Muscle layer of colon (tissue), 2 donors: ENCODE data around the gene ZNF524.
"Not testable (repeated sequence)": the region's sequence is repeated elsewhere in the genome, so short reads cannot be mapped to it uniquely, and the experiment has no call there.

Source experiments
- H3K27ac ChIP-seq: one replicate; pipeline ENCODE4 v1.7.0; 2013; ENCODE audit warnings: low read depth, mild to moderate bottlenecking, low read length, moderate library complexity
- H3K27me3 ChIP-seq, 2 donors: one replicate each; pipeline ENCODE4 v1.7.0; 2013; ENCODE audit warnings: low read length in 2 of 2, mild to moderate bottlenecking in 2 of 2; ENCODE audit not compliant: insufficient read depth in 2 of 2, control insufficient read depth in 1 of 2
- H3K36me3 ChIP-seq: one replicate; pipeline ENCODE4 v1.7.0; 2013; ENCODE audit warnings: mild to moderate bottlenecking, low read length; ENCODE audit not compliant: insufficient read depth
- H3K4me1 ChIP-seq: one replicate; pipeline ENCODE4 v1.7.0; 2013; ENCODE audit warnings: mild to moderate bottlenecking, low read length; ENCODE audit not compliant: insufficient read depth
- H3K4me3 ChIP-seq, 2 donors: one replicate each; pipeline ENCODE4 v1.7.0; 2013; ENCODE audit warnings: low read length in 2 of 2, low read depth in 1 of 2, mild to moderate bottlenecking in 1 of 2, moderate library complexity in 1 of 2
- H3K9ac ChIP-seq: one replicate; pipeline ENCODE4 v1.7.0; 2013; ENCODE audit warnings: low read length
- H3K9me3 ChIP-seq: one replicate; pipeline ENCODE4 v1.7.0; 2013; ENCODE audit warnings: mild to moderate bottlenecking, low read length
- donor health status: abdominal sarcoma.
- donor health status: Adenocarcinoma of cecum.

ZNF524 gene

DNA sequence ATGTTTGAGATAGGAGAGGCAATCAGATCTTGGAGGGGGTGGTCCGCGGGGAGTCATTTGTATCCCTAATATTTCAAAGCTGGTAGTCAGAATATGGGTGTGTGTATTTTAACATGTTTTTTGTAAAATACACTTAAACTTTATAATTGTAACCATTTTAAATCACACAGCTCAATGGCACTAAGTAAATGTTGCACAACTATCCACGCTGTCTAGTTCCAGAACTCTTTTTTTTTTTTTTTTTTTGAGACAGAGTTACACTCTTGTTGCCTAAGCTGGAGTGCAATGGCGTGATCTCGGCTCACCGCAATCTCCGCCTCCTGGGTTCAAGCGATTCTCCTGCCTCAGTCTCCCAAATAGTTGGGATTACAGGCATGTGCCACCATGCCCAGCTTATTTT lies 16.2 kb upstream of the ZNF524 start:
- H3K4me1 ChIP-seq: peaks cover 30% of the 10 kb centered on the region
- H3K9me3 ChIP-seq, H3K27ac ChIP-seq, H3K9ac ChIP-seq, H3K27me3 ChIP-seq, H3K4me3 ChIP-seq, H3K36me3 ChIP-seq: not testable (repeated sequence)

DNA sequence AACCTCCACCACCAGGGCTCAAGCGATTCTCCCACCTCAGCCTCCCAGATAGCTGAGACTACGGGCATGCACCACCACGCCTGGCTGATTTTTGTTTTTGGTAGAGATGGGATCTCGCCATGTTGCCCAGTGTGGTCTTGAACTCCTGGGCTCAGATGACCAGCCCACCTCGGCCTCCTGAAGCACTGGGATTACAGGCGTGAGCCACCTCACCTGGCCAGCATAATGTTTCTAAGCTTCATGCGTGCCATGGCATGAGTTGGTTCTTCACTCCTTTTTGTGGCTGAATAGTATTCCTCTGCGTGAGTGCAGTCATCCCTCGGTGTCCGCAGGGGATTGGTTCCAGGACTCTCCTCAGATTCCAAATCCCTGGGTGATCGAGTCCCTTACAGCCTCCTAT lies 15.2 kb upstream of the ZNF524 start:
- Histone ChIP-seq H3K36me3 (no peaks in the 10 kb centered on the region), H3K9me3 (no peaks in the 10 kb centered on the region), H3K4me3 (no peak overlapping the region), H3K27ac (no peak overlapping the region), H3K9ac (no peak overlapping the region), H3K27me3 (no peaks in the 10 kb centered on the region), H3K4me1 (peaks cover 24% of the 10 kb centered on the region)

DNA sequence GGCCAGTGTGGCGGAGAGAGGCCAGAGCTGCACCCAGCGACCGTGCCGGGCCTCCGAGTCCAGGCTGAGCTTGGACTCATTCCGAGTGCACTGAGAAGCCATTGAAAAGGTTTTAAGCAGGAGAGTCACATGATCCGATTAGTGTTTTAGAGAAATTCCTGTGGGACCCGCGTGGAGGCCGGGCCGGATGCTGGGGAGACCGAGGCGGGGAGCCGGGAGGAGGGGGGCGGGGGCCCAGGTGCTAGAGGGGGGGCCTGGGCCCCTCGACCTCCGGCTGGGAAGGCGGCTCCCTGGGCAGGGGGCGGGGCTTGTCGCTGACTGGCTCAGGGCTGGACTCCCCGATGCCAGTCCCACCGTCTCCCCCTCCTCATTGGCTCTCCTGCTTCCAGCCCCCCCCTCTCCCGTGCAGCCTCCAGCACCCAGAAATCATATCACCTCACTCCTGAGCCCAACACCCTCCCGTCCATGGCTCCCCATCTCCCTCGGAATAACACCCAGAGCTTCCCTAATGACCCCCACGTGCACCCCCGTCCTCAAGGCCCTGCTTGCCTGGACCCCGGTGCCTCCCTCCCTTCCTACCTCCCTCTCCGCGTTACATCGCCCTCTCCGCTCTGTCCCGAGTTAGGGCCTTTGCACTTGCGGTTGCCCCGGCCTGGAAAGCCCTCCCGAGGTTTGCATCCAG lies 14.3 kb upstream of the ZNF524 start:
- H3K9ac ChIP-seq: no peak overlapping the region
- H3K4me1 ChIP-seq: peaks cover 24% of the 10 kb centered on the region
- H3K4me3 ChIP-seq: peak overlapping the region; percentile 48 to 57
- no peaks in the 10 kb centered on the region for H3K27me3 ChIP-seq
- H3K9me3 ChIP-seq: no peaks in the 10 kb centered on the region
- no peaks in the 10 kb centered on the region for H3K36me3 ChIP-seq
- peak overlapping the region; percentile 4 for H3K27ac ChIP-seq

DNA sequence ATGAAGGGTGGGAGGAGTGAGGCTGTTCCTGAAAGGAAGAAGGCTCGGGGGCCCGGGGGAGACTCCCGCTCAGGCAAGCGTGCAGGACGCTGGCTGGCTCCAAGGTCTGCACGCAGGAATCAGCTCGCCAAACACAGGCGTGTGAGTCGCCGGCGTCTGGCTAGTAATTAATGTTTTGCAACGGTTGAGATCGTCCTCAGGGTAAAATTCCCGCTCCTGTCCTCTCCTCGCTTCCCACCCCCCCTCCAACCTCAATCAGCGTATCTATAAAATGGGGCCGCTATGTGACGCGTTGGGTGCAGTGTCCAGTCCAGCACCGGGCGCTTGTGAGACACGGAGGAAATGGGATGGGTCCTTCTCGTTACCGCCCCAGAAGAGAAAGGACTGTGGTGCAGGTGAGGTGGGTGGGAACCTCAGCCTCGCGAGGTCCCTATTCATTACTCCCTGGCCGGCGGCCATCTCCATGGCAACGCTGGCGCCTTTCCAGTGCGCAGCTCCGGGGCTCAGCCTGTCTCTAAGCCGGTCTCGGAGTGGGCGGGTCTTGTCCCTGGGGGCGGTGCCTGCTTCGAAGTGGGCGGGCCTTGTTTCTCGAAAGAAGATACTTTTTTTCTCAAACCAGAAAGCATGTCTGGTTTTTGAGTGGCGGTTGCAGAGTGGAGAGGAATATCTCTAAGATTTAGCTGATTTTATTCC lies 13.0 kb upstream of the ZNF524 start:
- no peaks in the 10 kb centered on the region for H3K9me3 ChIP-seq
- peak overlapping the region in 1 of 2 donors; percentile 45 for H3K4me3 ChIP-seq
- H3K27ac ChIP-seq: no peak overlapping the region
- peaks cover 7% of the 10 kb centered on the region for H3K36me3 ChIP-seq
- H3K4me1 ChIP-seq: peaks cover 11% of the 10 kb centered on the region
- no peaks in the 10 kb centered on the region for H3K27me3 ChIP-seq
- H3K9ac ChIP-seq: no peak overlapping the region

DNA sequence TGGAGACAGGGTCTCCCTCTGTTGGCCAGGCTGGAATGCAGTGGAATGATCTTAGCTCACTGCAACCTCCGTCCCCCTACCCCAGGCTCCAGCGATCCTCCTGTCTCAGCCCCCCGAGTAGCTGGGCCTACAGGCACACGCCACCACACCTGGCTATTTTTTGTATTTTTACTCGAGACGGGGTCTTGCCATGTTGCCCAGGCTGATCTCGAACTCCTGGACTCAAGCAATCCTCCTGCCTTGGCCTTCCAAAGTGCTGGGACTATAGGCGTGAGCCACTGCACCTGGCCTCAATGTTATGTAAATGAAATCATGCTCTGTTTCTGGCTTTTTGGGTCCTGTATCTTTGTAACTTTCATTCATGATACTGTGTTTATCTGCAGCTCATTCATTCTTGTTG lies 11.3 kb upstream of the ZNF524 start:
- no peaks in the 10 kb centered on the region for H3K27me3 ChIP-seq

DNA sequence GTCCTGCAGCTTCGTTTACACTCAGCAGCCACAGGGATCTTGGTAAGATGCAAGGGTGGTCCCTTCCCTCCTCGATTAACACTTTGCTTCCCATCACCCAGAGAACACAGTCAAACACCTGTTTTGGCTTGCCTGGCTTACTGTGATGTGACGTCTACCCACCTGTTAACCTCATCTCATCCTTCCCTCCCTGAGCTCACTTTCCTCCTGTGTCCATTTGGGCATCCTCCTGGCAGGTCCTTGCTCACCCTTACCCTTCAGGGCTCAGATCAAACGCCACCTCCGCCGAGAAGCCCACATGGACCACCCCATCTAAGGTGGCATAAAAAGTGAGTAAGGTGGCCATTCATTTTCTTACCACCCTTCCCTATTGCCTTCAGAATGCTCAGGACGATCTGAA lies 10.0 kb upstream of the ZNF524 start:
- H3K4me3 ChIP-seq: no peak overlapping the region
- no peaks in the 10 kb centered on the region for H3K27me3 ChIP-seq
- H3K9ac ChIP-seq: no peak overlapping the region

More for the DNA sequence above, 11.3 kb upstream of the ZNF524 start:
- Histone ChIP-seq H3K27ac (no peak overlapping the region), H3K9ac (no peak overlapping the region), H3K4me1 (peaks cover 11% of the 10 kb centered on the region), H3K9me3 (no peaks in the 10 kb centered on the region), H3K36me3 (peaks cover 7% of the 10 kb centered on the region), H3K4me3 (no peak overlapping the region)

DNA sequence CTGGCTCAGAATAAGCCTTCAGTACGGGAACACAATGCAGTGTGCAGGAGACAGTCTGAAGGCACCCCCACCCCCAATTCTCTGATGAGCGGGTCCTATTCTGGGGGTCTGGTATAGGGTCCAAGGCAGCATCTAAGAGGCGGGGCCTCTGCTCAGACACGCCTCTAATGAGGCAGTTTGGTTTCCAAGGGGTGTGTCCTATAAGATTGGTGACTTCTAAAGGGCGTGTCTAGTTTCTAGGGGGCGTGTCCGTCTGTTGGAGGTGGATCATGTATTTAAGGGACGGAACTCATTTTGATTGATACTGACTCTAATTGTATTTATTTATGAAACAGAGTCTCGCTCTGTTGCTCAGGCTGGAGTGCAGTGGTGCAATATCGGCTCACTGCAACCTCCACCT lies 9.5 kb upstream of the ZNF524 start:
- Histone ChIP-seq H3K9me3 (no peaks in the 10 kb centered on the region), H3K27ac (no peak overlapping the region), H3K4me1 (peaks cover 11% of the 10 kb centered on the region), H3K4me3 (no peak overlapping the region), H3K9ac (no peak overlapping the region), H3K36me3 (peaks cover 13% of the 10 kb centered on the region), H3K27me3 (no peaks in the 10 kb centered on the region)

More for the DNA sequence above, 10.0 kb upstream of the ZNF524 start:
- peaks cover 11% of the 10 kb centered on the region for H3K4me1 ChIP-seq
- no peak overlapping the region for H3K27ac ChIP-seq
- H3K36me3 ChIP-seq: peaks cover 8% of the 10 kb centered on the region
- no peaks in the 10 kb centered on the region for H3K9me3 ChIP-seq

DNA sequence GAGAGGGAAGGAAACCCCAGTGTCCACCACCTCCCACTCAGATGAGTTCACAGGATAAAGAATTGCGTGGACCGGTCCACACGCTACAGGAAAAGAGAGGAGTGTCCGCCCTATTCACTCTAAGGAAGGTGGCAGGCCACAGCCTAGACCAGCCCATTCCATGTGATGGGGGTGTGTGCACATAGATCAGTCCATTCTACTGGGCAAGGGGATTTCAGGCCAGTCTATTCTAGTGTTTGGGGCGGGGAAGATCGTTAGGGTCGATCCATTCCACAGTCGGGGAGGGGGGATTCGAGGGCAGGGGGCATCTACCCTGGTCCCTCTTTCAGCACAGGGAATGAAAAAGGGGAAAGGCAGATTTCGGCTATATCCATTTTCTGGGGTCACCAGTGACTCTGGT lies 8.5 kb upstream of the ZNF524 start:
- Histone ChIP-seq H3K36me3 (peaks cover 22% of the 10 kb centered on the region), H3K27ac (no peak overlapping the region), H3K4me3 (no peak overlapping the region), H3K9me3 (no peaks in the 10 kb centered on the region), H3K4me1 (peaks cover 8% of the 10 kb centered on the region), H3K27me3 (no peaks in the 10 kb centered on the region), H3K9ac (no peak overlapping the region)

DNA sequence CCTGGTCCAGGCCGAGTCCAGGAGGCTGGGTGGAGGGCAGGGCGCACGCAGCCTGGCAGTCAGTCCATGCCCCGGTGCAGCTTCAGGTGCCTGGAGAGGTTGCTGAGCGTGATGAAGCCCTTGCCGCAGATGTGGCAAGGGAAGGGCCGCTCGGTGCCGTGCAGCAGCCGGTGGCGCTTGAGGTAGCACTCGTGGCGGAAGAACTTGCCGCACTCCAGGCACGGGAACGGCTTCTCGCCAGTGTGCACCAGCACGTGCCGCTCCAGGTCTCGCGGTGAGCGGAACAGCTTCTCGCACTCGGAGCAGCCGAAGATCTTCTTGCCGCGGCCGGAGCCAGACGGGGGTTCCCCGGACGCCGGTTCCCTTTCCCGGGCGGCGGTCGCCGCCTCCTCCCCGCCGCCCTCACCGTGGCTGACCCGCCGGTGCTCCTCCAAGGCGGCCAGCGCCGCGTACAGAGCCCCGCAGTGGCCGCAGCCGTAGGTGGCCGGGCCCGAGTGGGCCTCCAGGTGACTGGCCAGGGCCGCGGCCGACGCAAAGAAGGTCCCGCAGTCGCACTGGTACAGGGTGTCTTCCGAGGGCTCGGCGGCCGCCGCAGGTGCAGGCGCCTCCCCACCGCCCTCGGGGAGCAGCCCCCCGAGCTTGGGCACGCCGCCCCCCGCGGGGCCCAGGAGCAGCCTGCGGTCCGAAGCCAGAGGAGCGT lies 7.5 kb upstream of the ZNF524 start:
- Histone ChIP-seq H3K27me3 (no peaks in the 10 kb centered on the region), H3K36me3 (peaks cover 27% of the 10 kb centered on the region), H3K4me1 (no peaks in the 10 kb centered on the region), H3K4me3 (no peak overlapping the region), H3K9me3 (no peaks in the 10 kb centered on the region), H3K27ac (no peak overlapping the region), H3K9ac (no peak overlapping the region)

DNA sequence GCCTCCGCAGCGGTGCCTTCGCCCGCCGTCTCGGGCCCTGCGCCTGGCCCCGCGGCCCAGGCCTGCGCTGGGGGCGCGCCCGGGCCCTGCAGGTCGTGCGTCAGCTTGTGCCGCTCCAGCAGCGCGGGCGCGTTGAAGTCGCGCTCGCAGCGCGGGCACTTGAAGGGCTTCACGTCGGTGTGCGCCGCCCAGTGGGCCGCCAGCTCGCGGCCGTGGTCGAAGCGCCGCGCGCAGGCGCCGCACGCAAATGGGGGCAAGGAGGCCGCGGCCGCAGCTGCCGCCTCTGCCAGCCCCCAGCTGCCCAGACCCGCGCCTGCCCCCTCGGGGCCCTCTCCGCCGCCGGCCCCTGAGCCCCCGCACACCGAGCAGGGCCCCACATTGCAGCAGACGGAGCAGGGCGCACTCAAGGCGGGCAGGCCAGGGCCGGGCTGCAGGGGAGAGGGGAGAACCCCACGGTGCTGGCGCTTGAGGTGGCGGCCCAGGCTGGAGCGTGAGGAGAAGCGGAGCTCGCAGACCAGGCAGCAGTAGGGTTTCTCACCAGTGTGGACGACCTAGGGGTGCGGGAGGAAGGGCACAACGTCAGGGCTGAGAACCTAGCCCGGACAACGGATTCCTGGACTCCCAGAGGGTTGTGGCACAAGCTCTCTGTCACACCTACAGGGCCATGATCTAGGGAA lies 6.9 kb upstream of the ZNF524 start:
- Histone ChIP-seq H3K36me3 (peaks cover 27% of the 10 kb centered on the region), H3K4me3 (no peak overlapping the region), H3K4me1 (peaks cover 2% of the 10 kb centered on the region), H3K9ac (no peak overlapping the region), H3K9me3 (no peaks in the 10 kb centered on the region), H3K27me3 (no peaks in the 10 kb centered on the region), H3K27ac (no peak overlapping the region)

DNA sequence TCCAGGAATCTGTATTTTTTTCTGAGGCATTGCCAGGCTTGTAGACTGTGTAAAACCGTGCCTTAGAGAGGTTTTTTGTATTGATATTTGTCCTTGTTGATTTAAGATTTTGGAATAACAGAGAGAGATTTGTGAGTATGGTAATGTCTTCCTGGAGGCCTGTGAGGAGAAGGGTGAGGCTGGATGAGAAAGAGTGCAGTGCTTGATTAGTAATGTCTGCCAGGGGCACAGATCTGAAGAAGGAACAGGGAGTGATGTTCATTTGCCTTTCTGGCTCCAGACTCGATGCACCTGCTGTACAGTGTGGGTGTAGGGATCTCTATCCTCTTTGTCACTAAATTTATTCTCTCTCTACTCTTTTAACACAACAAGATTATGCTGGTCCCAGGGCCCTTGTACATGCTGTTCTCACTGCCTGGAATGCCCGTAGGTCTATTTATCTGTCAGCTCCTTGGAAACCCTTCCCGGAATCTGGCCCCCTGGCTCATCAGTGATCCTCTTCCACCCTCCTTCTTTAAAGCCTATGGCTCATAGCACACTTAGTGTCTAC lies 5.0 kb upstream of the ZNF524 start:
- Histone ChIP-seq H3K36me3 (peaks cover 27% of the 10 kb centered on the region), H3K4me1 (peaks cover 8% of the 10 kb centered on the region), H3K9ac (no peak overlapping the region), H3K4me3 (no peak overlapping the region), H3K27ac (no peak overlapping the region), H3K27me3 (no peaks in the 10 kb centered on the region), H3K9me3 (no peaks in the 10 kb centered on the region)
